Peyer's patch (tissue), 4 donors: ENCODE measurements around the gene HS3ST5. TPM values are rescaled to one million over a fixed set of nuclear protein-coding genes. Genes with fewer than 3 reads are reported as not detected.
"Not testable (repeated sequence)": the region's sequence is repeated elsewhere in the genome, so short reads cannot be mapped to it uniquely, and the experiment has no call there.

Experiments
- DNase-seq, 3 donors: peaks; one replicate each; pipeline ENCODE4 v3.0.0-alpha.2; 2017 to 2019
- H3K27ac ChIP-seq, 4 donors: fragments of 200-600 bp; sonication (generic); one replicate each; pipeline ENCODE4 v1.5.1; 2016 to 2019
- H3K27me3 ChIP-seq, 2 donors: fragments of 200-600 bp; sonication (generic); one replicate each; pipeline ENCODE4 v1.5.1; 2019
- H3K36me3 ChIP-seq, 3 donors: fragments of 200-600 bp; sonication (generic); one replicate each; pipeline ENCODE4 v1.5.1; 2016 to 2019
- H3K4me1 ChIP-seq, 4 donors: fragments of 200-600 bp; sonication (generic); one replicate each; pipeline ENCODE4 v1.5.1; 2016 to 2019
- H3K4me3 ChIP-seq, 4 donors: fragments of 200-600 bp; sonication (generic); 1 replicate in 3 of 4; 2 replicates in 1 of 4; pipeline ENCODE4 v1.5.1; 2016 to 2019; ENCODE audit warnings: mild to moderate bottlenecking in 1 of 4
- H3K9me3 ChIP-seq, 4 donors: fragments of 200-600 bp; sonication (generic); one replicate each; pipeline ENCODE4 v1.5.1; 2016 to 2019; ENCODE audit warnings: mild to moderate bottlenecking in 1 of 4
- CTCF ChIP-seq, 6 experiments: fragments of 450-650 bp in 4 of 6; fragments of 200-600 bp in 2 of 6; sonication (generic) in 1 of 6; IDR thresholded peaks; one replicate each; pipeline ENCODE4 v1.5.1; 2017 to 2019; ENCODE audit warnings: antibody characterized with exemption in 6 of 6, mild to moderate bottlenecking in 3 of 6, moderate library complexity in 1 of 6
- POLR2A ChIP-seq, 2 donors: fragments of 450-650 bp; IDR thresholded peaks; one replicate each; pipeline ENCODE4 v1.5.1; 2017; ENCODE audit warnings: antibody characterized with exemption in 2 of 2, mild to moderate bottlenecking in 2 of 2, moderate library complexity in 2 of 2
- total RNA-seq, 4 donors: library from RNA; depleted of rRNA; stranded (reverse); fragments of >200 nt; gene quantifications; one replicate each; pipeline ENCODE4 v1.1.0, GENCODE V29; 2016

The HS3ST5 gene
- total RNA-seq, 4 donors from 2014 or later, result not detected

- Histone ChIP-seq H3K27ac (no peak overlapping the region), H3K27me3 (no peaks in the 10 kb centered on the region), H3K4me3 (no peak overlapping the region), H3K4me1 (no peaks in the 10 kb centered on the region), H3K36me3 (no peaks in the 10 kb centered on the region), H3K9me3 (no peaks in the 10 kb centered on the region)
- TF ChIP-seq POLR2A (IDR thresholded peaks at IDR 0.05) (no peak), CTCF (IDR thresholded peaks at IDR 0.05) (no peak)
- no peak for DNase-seq
These were observed 258.4 kb downstream of the HS3ST5 start for GRCh38 chr6:114084327-114084890.

DNA sequence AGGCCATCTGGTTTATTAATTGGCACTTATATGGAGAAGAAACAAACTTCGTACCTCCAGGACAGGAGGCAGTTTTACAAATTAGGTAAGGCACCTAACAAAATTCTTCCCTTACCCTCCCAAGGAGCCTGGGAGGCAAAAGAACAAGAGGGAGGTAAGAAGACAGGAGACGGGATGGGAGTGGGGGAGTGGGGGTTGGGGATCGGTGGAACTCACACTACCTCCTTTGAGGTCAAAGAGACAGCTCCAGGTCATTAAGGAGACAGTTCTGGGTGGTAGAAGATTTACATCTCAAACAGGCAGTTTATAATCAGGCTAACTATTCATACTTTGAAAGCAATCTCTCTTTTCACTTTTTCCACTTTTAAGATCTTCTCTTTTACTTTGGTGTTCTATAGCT, 259.6 kb downstream of the HS3ST5 start:
- DNase-seq, result no peak
- no peaks in the 10 kb centered on the region for H3K4me1 ChIP-seq
- no peaks in the 10 kb centered on the region for H3K27me3 ChIP-seq
- H3K27ac ChIP-seq, result no peak overlapping the region
- no peaks in the 10 kb centered on the region for H3K9me3 ChIP-seq
- no peaks in the 10 kb centered on the region for H3K36me3 ChIP-seq
- TF ChIP-seq CTCF (IDR thresholded peaks at IDR 0.05) (no peak), POLR2A (IDR thresholded peaks at IDR 0.05) (no peak)
- no peak overlapping the region for H3K4me3 ChIP-seq

GRCh38 chr6:114081730-114082129, 261.1 kb downstream of the HS3ST5 start:
- no peak for DNase-seq
- Histone ChIP-seq H3K27ac (no peak overlapping the region), H3K4me1 (no peaks in the 10 kb centered on the region), H3K4me3 (no peak overlapping the region), H3K27me3 (no peaks in the 10 kb centered on the region), H3K9me3 (no peaks in the 10 kb centered on the region), H3K36me3 (no peaks in the 10 kb centered on the region)
- TF ChIP-seq CTCF (IDR thresholded peaks at IDR 0.05) (no peak), POLR2A (IDR thresholded peaks at IDR 0.05) (no peak)

DNA sequence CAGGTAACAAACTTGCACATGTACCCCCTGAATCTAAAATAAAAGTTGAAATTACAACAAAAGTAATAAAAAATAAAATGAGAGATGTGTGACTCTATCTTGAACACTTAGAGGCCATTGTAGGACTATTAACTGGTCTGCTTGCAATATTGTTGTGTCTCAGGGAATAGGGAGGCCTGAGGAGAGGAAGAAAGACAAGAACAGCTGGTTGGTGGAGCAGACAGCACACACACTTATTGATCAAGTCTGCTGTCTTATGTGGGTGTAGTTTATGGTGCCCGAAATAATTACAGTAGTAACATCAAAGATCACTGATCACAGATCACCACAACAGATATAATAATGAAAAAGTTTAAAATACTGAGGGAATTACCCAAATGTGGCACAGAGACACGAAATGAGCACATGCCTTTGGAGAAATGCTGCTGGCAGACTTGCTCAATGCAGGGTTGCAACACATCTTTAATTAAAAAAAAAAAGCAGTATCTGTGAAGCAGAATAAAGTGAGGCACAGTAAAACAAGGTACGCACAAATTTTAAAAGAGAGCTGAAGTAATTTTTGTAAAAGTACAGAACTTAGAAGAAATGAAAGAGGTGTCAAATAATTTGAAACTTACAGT, 261.8 kb downstream of the HS3ST5 start:
- Histone ChIP-seq H3K27me3 (no peaks in the 10 kb centered on the region), H3K4me3 (no peak overlapping the region), H3K36me3 (no peaks in the 10 kb centered on the region), H3K27ac (no peak overlapping the region), H3K9me3 (no peaks in the 10 kb centered on the region), H3K4me1 (no peaks in the 10 kb centered on the region)
- no peak for DNase-seq
- TF ChIP-seq POLR2A (IDR thresholded peaks at IDR 0.05), result no peak

DNA sequence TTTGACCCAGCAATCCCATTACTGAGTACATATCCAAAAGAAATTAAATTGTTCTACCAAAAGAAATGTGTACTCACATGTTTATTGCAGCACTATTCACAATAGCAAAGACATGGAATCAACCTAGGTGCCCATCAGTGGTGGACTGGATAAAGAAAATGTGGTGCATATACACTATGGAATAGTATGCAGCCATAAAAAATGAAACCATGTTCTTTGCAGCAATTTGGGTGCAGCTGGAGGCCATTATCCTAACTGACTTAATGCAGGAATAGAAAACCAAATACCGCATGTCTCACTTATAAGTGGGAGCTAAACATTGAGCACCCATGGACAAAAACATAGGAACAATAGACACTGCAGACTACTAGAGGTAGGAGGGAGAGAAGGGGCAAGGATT, 262.4 kb downstream of the HS3ST5 start:
- not testable (repeated sequence) for H3K27ac ChIP-seq, H3K36me3 ChIP-seq, H3K27me3 ChIP-seq, H3K9me3 ChIP-seq, H3K4me1 ChIP-seq, H3K4me3 ChIP-seq, DNase-seq

GRCh38 chr6:114075777-114076176, 267.0 kb downstream of the HS3ST5 start:
- H3K36me3 ChIP-seq, result no peaks in the 10 kb centered on the region
- no peak overlapping the region for H3K27ac ChIP-seq
- H3K9me3 ChIP-seq, result no peaks in the 10 kb centered on the region
- DNase-seq, result no peak
- no peaks in the 10 kb centered on the region for H3K4me1 ChIP-seq
- TF ChIP-seq CTCF (IDR thresholded peaks at IDR 0.05), result no peak
- no peaks in the 10 kb centered on the region for H3K27me3 ChIP-seq
- H3K4me3 ChIP-seq, result no peak overlapping the region

- Histone ChIP-seq H3K4me1 (no peaks in the 10 kb centered on the region), H3K27me3 (no peaks in the 10 kb centered on the region), H3K36me3 (no peaks in the 10 kb centered on the region), H3K9me3 (no peaks in the 10 kb centered on the region), H3K27ac (no peak overlapping the region), H3K4me3 (no peak overlapping the region)
- no peak for TF ChIP-seq POLR2A (IDR thresholded peaks at IDR 0.05)
- no peak for TF ChIP-seq CTCF (IDR thresholded peaks at IDR 0.05)
- no peak for DNase-seq
These were observed 267.5 kb downstream of the HS3ST5 start for GRCh38 chr6:114075300-114075699.
